ENCODE data around the gene CHRDL2.

CHRDL2 gene

DNA sequence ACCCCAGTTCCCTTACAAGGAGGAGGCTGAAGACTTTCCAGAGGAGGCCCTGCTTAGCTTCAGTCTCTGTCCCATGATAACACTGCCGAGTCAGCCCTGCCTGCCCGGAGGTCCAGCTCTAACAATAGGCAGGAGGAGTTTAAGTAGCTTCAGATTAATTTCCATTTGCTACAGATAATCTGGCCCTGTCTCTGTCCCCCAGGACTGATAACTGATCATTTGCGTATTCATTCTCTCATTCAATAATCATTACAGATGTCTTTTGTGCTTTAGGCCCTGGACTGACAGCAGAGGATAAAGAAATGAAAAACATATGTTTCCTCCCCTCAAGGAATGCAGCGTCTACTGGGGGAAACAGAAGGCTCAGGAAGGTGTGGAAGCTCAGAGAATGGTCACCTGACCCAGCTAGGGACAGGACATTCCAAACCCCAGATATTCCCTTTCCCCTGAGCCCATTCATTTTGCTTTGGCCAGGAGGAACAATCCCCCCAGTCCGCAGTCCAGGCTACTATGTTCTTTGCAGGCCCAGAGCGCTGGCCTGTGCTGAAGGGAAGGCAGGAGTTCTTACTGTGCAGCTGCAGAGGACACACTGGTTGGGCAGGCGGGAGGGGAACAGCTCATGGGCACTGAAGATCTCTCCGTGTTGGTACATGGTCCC lies 20.8 kb downstream of the CHRDL2 start:
- DNase-seq (ENCODE audit: low read depth in 2 of 2), result no peak

DNA sequence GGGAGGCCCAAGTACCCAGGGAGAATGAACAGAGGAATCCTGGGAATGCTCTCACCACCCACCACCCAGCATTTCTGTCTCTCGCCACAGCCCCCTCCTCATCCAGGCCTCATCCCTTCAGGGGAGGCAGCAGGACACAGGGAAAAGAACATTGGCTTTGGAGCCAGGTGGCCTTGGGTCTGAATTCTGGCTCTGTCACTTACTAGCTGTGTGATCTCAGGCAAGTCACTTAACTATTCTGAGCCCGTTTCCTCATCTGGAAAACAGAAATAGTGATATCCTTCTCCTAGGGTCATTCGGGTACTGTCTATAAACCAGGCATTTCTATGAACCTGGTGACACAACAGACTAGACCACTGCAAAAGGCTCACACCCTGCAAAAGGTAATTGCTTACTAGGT lies 22.1 kb downstream of the CHRDL2 start:
- no peak for DNase-seq (ENCODE audit: low read depth in 2 of 2)

DNA sequence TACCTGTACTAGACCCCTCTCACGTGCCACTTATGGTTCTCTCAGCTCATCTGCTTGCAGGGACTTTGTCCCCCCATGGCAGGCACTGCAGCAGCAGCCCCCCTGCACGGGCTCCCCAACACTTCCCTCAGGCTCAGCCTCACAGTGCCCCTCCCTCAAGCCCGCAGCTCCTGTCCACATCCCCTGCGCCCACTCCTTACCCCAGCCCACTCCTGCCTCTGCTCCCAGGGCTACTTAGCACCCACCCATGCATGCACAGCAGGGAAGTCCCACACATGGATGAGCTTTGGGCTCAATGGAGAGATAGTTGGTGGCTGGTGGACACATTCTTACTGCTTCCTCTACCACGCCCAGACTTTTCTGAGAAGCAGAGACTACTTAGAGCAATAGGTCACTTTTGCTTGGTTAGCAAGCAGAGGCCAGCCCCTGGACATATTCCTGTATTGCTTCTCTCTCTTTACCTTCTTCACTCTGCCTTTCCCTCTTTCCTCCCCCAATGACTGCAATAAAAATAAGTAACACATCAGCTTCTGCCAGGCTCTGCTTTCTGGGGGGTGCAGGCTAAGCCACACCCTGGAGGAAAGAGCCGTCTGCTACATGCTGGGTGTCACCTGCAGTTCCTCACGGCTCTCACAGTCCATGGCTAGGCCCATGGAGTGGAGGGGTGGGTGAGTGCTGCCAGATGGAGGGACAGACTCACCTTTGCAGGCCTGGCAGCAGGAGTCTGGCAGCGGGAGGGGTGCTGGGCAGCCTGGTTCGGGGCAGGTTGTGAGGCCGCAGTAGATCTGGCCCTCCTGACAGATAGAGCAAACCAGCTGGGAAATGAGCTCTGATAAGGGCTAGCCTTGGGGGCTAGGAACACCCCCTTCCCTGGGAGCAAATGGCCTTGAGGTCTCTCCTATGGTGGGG lies 23.4 kb downstream of the CHRDL2 start:
- no peak for DNase-seq (ENCODE audit: low read depth in 2 of 2)

DNA sequence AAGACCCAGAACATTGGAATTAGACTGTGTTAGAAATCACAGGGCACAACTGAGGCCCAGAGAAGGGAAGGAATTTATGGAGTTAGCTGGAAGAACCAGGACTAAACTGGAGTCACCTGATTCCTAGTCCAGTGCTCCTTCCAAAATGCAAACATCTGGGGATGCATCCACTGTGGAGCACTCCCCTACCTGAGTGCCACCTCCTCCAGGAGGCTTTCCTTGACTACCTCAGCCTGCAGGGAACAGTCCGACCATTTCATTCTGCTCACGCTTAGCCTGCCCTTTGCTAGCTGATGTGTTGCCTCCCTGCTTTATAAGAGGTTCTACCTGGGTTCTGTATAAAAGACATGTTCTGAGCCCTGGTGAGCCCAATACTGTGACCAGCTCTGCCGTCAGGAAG lies 24.0 kb downstream of the CHRDL2 start:
- no peak for DNase-seq (ENCODE audit: low read depth in 2 of 2)

DNA sequence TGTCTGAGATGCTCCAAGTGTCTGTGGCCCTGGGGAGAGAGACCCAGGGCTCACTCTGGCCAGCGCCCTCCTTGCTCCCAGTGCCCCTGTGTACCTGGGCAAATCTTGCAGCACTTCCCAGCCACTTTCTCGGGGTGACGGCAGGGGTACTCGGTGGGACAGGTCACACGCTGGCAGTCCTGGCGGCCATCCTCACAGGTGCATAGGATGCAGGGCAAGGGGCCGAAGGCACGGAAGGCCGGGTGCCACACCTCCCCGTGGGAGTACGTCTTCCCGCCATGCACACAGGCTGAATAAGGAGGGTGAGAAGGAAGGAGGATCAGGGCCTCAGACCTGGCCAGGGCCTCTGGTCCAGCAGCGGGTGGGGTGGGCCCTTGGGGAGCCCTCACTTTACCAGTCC lies 28.0 kb downstream of the CHRDL2 start:
- DNase-seq (ENCODE audit: low read depth in 2 of 2), result no peak

DNA sequence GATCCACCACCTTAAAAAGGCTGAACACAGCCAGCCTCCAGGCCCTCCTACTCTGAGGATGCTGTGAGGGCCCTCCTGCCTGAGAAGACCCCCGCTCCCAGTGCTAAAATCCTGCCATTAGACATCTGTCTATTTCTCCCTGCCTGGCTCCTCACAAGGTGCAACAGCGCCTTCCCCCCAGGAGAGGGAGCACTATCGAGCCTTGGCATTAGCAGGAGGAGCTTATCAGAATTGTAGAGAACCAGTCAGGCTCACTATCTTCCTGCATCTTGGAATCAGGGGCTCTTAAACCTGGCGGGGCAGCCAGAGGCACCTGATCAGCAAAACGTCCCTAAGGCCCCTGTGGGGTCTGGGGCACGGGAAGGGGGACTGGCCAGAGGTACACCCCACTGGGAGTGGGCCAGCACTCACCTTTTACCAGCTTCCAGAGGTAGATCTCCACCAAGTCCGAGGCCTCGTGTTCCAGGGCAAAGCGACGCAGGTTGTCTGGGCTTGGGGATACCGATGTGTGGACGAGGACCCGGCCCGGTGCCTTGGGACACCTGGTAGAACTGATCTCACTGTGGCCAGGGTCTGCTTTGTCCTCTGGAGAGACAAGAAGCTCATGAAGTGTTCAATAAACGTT lies 28.7 kb downstream of the CHRDL2 start:
- peak; percentile 32 to 47 for DNase-seq (ENCODE audit: low read depth in 2 of 2)

DNA sequence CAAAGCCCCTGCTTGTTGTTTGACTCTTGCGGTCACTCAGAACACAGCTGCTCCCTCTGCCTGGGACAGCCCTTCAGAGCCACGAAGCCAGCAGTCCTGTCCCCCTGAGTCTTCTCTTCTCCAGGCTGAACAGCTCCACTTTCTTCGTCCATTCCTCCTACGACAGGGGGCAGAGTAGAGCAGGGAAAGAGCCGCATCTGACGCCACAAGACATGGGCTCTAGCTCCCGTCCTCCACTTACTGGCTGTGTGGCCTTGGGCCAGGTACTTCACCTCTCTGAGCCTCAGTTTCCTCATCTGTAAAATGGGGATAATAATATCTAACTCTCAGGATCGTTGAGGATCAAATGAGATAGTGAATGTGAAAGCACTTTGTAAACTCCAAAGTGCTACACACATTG lies 29.9 kb downstream of the CHRDL2 start:
- no peak for DNase-seq (ENCODE audit: low read depth in 2 of 2)

DNA sequence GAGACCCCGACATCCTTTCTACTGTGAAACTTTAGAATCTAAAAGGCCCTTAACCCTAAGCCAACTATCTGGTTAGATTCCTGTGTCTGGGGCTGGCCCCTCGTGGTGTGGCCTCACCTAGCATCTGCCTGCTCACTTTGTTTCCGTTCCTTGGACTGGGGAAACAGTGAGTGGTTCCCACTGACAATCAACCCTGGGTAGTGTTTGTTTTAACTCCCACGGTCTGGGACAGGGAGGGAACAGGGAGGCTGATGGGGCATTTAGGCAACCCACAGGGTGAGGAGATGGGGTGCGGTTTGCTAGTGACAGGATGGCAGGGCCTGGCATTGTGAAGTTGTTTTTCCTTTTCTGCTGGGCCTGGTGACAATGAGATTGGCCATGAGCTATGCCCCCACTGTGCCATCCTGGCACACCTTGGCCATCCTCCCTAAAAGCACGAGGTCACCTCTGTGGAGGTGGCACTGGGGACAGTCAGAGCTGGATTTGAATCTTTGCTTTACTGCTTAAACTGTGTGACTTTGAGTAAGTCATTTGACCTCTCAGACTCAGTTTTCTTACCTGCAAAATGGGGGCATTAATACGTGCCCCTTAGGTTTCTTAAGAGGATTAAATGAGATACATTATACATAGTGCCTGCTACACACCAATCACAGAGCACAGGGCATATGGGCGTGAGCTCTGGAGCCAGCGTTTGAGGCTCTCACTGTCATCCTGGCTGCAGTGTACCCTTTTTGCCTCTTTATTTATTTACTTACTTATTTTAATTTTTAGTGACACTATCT lies 31.4 kb downstream of the CHRDL2 start:
- DNase-seq (ENCODE audit: low read depth in 2 of 2), result no peak

DNA sequence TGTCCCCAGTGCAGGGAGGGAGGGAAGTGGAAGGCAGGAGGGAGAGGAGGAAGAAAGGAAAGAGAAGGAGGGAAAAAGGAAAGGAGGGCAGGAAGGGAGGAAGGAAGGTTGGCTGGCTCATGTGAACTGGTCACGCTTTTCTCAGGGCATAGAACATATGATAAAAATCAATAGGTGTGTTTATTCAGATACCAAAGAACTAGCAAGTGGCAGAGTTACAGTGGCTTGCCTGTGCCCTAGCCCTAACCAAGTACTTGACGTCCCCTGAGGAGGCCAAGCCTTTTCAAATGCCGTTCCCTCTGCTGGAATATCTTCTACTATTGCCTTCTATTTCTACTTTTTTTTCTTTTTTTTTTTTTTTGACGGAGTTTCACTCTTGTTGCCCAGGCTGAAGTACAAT lies 33.5 kb downstream of the CHRDL2 start:
- DNase-seq (ENCODE audit: low read depth in 2 of 2), result no peak

DNA sequence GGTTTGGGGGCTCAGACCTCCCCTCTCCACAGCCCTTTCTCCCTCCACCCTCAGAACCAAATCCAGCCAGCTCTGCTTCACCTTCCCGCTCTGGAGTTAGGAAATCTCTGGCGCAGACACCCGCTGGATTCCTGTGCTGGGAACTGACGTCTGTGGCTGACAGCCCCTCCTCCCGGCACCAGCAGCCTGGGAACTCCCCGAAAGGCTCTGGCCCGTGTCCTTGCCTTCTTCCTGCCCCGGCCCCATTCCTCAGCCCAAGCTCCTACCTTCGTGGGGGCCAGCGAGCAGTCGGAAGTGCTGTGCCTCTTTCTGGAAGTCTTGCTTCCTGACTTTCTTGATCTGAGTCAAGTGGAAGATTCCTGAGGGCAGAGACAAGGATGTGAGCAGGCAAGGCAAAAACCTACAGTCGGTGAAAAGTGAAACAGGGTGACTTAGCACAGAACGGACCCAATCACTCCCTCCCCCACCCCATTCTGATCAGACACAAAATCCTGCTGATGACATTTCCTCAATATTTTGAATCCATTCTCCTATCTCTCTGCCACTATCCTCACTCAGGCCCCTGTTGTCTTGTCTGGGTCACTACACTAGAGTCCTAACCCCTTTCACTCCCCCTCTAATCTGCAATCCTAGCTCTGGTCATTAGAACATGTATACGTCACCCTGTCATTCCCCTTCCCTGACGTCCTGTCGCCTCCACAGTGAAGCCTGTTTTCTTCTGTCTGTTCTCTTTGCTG lies 34.1 kb downstream of the CHRDL2 start:
- DNase-seq (ENCODE audit: low read depth in 2 of 2), result no peak

DNA sequence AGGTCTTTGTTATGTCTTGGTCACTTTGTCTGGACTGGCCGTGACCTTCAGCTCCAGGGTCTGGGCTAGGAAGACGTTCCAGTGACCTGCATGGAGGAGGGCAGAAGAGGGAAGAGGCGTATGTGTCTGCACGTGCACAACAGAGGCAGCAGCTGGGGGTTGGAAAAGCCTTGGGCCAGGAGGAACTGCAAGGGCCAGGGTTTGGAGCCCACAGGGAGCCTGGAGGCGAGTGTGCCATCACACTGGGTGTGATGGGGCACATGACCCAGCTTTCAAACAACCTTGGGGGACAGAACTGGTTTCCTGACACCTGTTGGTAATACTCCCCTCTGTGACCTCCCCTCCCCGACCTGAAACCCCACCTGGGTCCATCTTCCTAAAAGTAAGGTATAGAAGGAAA lies 34.7 kb downstream of the CHRDL2 start:
- no peak for DNase-seq (ENCODE audit: low read depth in 2 of 2)

DNA sequence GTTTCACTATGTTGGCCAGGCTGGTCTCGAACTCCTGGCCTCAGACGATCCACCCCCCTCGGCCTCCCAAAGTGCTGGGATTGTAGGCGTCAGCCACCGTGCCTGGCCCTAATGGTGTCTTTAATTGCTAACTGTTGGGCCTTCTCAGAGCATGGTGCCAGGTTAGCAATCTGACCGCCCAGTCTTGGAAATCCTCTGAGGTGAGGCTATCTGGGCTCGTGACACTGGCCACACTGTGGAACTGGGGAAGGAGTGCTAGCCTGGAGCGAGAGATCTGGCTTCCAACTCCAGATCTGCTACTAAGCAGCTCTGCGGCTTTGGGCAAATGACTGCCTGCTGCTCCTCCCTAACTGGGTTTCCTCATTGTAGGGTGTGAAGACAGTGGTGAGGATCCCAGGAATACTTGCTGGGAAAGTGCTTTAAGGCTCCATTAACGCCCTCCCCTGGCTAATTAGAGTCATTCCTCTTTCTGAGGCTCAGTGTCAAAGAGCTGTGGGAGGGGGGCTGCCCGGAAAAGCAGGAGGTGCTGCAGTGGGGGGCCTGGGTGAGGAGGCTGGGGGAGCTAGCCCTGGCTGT lies 35.4 kb downstream of the CHRDL2 start:
- DNase-seq (ENCODE audit: low read depth in 2 of 2), result no peak

DNA sequence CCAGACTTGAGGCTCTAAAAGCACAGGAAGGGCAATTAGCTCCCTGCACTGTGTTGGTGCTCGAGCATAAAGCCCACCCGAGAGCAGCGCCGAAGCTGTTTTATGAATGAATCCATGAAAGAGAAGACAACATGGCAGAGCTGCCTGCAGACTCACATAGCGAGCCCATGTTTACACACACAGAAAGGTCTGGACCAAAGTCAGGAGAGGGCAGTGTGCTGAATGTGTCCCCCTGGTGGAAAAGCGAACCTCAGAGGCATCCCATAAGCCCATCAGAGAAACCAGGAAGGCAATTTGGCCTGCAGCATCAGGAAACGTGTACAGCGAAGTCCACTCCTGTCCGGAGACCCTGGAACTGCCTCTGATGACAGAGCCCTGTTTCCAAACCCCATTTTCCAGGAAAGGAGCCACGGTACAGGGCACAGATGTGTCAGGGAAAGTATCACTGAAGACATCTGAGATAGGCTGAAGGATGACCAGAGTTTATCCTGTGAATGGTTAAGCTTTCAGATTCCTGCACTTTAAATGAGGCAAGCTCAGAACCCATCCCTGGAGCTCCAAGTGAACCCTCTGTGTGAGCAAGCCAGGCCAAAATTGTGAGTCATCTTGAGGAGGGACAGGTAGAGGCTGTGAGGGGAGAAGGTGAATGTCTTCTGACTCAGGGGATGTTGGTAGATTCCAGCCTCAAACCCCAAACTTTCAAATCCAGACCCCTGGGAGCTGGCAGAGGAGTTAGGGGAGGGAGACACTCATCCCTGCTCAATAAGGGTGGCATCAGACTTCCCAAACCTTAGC lies 36.9 kb downstream of the CHRDL2 start:
- no peak for DNase-seq (ENCODE audit: low read depth in 2 of 2)

DNA sequence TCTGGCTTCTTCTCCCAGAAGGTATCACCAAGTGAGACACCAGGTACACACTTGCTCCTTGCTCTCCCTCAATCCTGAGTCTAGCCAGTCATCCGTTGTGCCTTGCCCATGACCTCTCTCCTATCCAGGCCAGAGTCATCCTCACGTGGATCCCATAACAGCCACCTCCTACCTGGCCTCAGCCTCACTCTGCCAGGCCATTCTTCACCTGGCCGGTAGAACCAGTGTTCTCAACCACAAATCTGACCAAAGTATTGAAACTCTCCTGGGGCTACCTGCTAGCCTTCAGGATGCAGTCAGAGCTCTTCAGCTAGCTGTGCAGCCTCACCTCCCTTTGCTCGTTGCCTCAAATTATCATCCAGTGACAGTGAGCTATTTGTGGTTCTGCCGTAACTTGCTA lies 37.7 kb downstream of the CHRDL2 start:
- DNase-seq (ENCODE audit: low read depth in 2 of 2), result no peak

DNA sequence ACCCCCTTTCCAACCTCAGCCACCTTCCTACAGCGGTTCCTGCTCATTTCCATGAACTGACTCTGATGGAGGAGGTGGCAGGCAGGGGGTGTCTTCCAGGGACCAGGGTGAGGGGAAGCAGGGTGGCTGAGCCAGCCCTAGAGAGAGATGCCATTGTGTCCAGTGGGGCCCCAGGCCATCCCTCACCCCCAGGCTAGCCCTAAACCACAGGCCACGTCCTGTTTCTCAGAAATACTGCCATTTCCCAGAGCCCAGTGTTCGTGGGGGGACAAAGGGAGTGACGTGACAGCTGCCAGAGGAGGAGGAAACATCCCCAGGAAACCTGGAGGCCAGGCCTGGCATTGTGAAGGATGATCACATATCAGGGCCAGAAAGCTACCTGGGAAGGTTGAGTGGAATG lies 39.5 kb downstream of the CHRDL2 start:
- DNase-seq (ENCODE audit: low read depth in 2 of 2), result no peak

DNA sequence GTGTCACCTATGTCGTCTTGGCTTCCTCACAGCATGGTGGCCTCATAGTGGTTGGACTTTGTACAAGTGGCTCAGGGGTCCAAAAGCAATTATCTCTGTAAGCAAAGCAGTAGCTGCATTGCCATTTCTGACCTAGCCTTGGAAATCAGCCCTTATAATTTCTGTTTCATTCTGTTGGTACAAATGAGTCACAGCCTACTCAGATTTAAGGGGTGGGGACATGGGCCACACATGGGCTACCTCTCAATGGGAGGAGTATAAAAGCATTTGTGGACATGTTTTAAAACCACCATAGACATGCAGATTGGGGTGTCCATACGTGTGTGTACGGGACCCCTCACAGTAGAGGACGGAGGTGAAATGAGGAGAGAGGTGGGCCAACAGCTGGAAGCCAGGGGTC lies 41.6 kb downstream of the CHRDL2 start:
- no peak for DNase-seq (ENCODE audit: low read depth in 2 of 2)

DNA sequence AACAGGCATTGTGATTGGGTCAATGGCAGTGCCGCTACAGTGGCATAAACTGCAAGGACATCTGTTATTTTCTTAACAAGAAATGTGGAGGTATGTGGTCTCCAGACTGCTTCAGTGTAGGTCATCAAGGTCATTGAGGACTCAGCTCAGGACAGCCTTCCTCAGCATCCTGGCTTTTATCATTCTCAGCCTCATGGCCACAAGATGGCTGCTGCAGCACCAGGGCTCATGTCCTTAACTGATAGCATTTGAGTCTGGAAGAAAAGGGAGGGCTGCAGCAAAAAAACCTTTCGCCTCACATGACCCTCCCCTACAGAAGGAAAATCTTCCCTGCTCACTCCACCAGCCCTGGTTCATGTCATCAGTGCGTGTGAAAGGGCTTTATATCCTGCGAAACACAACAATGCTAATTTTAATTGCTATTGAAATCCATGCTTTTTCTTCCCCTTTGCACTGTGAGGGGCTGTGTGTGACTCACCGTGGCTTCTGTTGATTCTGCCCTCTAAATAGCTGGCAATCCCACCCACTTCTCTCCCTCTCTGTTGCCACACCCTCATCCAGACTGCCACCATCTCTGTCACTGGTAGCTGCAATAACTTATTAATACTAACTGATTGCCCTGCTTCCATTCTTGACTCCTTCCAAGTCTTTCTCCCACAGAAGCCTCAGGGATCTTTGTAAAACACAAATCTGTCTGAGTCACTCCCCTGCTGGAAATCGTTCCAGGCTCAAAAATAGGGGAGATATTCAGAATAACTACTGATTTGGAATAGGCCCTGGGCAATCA lies 43.8 kb downstream of the CHRDL2 start:
- no peak for DNase-seq (ENCODE audit: low read depth in 2 of 2)

DNA sequence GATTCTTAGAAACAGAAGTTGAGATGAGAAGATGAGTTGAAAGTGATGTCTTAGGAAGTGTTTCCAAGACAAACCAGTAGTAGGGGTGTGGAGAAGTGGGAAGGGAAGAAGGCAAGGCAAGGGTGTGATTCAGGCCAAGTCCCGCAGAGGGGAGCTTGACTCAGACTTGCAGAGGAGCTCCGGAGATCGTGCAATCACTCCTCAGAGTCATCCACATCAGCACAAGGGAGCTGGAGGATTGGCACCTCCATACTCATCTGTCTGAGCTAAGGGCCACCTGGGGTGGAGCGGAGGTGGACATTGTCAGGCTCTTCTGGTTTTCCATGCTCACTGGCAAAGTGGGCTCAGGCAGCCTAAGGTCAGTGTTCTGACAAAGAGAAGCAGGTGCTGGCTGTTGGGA lies 44.4 kb downstream of the CHRDL2 start:
- no peak for DNase-seq (ENCODE audit: low read depth in 2 of 2)

DNA sequence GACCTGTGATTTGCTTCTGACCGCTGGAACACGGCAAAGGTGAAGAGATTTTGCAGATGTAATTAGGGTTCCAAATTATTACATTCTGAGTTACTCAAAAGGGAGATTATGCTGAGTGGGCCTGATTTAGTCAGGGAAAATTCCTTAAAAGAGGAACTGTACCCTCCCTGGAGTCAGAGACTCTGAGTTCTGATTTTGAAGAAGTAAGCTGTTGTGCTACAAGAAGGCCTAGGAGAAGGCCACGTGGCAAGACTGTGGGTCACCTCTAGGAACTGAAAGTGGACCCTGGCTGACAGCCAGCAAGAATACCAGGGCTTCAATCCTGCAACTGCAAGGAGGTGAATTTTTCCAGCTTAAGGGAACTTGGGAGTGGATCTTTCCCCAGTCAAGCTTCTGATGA lies 45.3 kb downstream of the CHRDL2 start:
- DNase-seq (ENCODE audit: low read depth in 2 of 2), result no peak

Measured in stimulated activated CD4-positive, alpha-beta T cell treated with anti-CD3 and anti-CD28 coated beads, Interleukin-15, amount 100 ng/mL, for 48 hours (primary cell).